HG02852 (cell line): ENCODE measurements around the gene LDLR.
"Not testable (repeated sequence)": the region's sequence is repeated elsewhere in the genome, so short reads cannot be mapped to it uniquely, and the experiment has no call there.

Experiments
- ATAC-seq: cut with Tn5 transposase; IDR thresholded peaks from one replicate; pipeline ENCODE4 v1.9.1; 2021; ENCODE audit warnings: mild to moderate bottlenecking, moderate library complexity; ENCODE audit not compliant: unreplicated experiment

The LDLR gene

DNA sequence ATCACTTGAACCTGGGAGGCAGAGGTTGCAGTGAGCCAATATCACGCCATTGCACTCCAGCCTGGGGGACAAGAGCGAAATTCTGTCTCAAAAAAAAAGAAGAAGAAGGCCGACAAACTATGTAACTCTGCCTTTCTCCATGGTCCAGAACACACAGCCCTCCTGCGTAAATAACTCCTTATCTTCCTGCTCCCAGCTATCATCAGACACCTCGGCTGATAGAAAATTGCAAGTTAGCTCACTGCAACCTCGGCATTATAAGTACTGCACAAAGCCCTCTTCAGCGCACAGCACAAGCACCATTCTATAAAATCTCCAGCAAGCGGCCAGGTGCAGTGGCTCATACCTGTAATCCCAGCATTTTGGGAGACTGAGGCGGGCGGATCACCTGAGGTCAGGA is 14.4 kb downstream of the LDLR start:
- ATAC-seq, result not testable (repeated sequence)

DNA sequence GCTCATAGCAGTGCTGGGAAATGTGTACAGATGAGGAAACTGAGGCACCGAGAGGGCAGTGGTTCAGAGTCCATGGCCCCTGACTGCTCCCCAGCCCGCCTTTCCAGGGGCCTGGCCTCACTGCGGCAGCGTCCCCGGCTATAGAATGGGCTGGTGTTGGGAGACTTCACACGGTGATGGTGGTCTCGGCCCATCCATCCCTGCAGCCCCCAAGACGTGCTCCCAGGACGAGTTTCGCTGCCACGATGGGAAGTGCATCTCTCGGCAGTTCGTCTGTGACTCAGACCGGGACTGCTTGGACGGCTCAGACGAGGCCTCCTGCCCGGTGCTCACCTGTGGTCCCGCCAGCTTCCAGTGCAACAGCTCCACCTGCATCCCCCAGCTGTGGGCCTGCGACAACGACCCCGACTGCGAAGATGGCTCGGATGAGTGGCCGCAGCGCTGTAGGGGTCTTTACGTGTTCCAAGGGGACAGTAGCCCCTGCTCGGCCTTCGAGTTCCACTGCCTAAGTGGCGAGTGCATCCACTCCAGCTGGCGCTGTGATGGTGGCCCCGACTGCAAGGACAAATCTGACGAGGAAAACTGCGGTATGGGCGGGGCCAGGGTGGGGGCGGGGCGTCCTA is 15.9 kb downstream of the LDLR start:
- ATAC-seq, result no peak

DNA sequence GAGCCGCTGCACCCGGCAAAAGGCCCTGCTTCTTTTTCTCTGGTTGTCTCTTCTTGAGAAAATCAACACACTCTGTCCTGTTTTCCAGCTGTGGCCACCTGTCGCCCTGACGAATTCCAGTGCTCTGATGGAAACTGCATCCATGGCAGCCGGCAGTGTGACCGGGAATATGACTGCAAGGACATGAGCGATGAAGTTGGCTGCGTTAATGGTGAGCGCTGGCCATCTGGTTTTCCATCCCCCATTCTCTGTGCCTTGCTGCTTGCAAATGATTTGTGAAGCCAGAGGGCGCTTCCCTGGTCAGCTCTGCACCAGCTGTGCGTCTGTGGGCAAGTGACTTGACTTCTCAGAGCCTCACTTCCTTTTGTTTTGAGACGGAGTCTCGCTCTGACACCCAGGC is 17.2 kb downstream of the LDLR start:
- ATAC-seq, result no peak

DNA sequence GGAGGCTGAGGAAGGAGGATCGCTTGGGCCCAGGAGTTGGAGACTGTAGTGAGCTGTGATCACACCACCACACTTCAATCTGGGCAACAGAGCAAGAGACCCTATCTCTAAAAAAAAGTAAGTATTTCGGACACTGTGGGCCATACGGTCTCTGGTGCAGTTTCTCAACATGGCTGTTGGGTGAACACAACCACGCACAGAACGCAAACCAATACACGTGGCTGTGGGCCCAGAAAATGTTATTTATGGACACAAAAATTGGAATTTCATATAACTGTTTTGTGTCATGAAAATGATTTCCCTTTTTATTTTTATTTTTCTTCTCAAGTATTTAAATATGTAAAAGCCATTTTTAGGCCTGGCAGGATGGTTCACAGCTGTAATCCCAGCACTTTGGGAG is 19.5 kb downstream of the LDLR start:
- ATAC-seq, result no peak

DNA sequence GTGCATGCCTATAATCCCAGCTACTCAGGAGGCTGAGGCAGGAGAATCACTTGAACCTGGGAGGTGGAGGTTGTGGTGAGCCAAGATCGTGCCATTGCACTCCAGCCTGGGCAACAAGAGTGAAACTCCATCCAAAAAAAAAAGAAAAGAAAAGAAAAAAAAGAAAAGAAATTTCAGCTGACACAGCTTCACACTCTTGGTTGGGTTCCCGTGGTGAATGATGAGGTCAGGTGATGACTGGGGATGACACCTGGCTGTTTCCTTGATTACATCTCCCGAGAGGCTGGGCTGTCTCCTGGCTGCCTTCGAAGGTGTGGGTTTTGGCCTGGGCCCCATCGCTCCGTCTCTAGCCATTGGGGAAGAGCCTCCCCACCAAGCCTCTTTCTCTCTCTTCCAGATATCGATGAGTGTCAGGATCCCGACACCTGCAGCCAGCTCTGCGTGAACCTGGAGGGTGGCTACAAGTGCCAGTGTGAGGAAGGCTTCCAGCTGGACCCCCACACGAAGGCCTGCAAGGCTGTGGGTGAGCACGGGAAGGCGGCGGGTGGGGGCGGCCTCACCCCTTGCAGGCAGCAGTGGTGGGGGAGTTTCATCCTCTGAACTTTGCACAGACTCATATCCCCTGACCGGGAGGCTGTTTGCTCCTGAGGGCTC is 22.0 kb downstream of the LDLR start:
- no peak for ATAC-seq

DNA sequence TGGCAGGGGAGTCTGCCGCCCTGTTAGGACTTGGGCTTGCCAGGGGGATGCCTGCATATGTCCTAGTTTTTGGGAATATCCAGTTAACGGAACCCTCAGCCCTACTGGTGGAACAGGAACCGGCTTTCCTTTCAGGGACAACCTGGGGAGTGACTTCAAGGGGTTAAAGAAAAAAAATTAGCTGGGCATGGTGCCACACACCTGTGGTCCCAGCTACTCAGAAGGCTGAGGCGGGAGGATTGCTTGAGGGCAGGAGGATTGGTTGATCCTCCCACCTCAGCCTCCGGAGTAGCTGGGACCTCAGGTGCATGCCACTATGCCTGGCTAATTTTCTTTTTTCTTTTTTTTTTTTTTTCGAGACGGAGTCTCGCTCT is 22.5 kb downstream of the LDLR start:
- ATAC-seq, result no peak

DNA sequence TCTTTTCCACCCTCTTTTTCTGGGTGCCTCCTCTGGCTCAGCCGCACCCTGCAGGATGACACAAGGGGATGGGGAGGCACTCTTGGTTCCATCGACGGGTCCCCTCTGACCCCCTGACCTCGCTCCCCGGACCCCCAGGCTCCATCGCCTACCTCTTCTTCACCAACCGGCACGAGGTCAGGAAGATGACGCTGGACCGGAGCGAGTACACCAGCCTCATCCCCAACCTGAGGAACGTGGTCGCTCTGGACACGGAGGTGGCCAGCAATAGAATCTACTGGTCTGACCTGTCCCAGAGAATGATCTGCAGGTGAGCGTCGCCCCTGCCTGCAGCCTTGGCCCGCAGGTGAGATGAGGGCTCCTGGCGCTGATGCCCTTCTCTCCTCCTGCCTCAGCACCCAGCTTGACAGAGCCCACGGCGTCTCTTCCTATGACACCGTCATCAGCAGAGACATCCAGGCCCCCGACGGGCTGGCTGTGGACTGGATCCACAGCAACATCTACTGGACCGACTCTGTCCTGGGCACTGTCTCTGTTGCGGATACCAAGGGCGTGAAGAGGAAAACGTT is 24.0 kb downstream of the LDLR start:
- no peak for ATAC-seq

DNA sequence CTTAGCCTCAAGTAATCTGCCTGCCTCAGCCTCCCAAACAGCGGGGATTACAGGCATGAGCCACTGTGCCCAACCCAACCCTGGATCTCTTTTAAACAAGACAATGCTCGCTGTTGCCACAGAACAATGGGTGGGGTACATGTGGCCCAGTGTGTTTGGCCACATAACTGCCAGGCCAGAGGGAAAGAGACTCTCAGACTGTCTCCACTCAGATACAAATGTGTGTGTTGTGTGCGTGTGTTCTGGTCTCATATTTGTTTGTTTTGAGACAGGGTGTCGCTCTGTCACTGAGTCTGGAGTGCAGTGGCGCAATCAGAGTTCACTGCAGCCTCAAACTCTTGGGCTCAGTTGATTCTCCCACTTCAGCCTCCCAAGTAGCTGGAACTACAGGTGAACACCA is 25.8 kb downstream of the LDLR start:
- no peak for ATAC-seq

DNA sequence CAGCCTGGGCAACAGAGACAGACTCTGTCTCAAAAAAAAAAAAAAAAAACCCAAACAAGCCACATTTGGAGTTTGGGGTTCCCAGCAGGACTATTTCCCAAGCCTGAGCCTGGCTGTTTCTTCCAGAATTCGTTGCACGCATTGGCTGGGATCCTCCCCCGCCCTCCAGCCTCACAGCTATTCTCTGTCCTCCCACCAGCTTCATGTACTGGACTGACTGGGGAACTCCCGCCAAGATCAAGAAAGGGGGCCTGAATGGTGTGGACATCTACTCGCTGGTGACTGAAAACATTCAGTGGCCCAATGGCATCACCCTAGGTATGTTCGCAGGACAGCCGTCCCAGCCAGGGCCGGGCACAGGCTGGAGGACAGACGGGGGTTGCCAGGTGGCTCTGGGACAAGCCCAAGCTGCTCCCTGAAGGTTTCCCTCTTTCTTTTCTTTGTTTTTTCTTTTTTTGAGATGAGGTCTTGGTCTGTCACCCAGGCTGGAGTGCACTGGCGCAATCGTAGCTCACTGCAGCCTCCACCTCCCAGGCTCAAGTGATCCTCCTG is 26.7 kb downstream of the LDLR start:
- no peak for ATAC-seq

DNA sequence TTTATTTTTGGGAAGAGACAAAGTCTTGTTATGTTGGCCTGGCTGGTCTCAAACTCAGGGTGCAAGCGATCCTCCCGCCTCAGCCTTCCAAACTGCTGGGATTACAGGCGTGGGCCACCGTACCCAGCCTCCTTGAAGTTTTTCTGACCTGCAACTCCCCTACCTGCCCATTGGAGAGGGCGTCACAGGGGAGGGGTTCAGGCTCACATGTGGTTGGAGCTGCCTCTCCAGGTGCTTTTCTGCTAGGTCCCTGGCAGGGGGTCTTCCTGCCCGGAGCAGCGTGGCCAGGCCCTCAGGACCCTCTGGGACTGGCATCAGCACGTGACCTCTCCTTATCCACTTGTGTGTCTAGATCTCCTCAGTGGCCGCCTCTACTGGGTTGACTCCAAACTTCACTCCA is 27.2 kb downstream of the LDLR start:
- no peak for ATAC-seq

DNA sequence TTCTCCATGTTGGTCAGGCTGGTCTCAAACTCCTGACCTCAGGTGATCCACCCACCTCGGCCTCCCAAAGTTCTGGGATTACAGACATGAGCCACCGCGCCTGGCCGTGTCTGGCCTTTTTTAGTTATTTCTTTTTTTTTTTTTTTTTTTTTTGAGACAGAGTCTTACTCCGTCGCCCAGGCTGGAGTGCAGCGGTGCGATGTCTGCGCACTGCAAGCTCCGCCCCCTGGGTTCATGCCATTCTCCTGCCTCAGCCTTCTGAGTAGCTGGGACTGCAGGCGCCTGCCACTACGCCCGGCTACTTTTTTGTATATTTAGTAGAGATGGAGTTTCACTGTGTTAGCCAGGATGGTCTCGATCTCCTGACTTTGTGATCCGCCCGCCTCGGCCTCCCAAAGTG is 32.7 kb downstream of the LDLR start:
- ATAC-seq, result not testable (repeated sequence)

DNA sequence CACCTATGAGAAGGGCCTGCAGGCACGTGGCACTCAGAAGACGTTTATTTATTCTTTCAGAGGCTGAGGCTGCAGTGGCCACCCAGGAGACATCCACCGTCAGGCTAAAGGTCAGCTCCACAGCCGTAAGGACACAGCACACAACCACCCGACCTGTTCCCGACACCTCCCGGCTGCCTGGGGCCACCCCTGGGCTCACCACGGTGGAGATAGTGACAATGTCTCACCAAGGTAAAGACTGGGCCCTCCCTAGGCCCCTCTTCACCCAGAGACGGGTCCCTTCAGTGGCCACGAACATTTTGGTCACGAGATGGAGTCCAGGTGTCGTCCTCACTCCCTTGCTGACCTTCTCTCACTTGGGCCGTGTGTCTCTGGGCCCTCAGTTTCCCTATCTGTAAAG is 33.9 kb downstream of the LDLR start:
- ATAC-seq, result no peak

DNA sequence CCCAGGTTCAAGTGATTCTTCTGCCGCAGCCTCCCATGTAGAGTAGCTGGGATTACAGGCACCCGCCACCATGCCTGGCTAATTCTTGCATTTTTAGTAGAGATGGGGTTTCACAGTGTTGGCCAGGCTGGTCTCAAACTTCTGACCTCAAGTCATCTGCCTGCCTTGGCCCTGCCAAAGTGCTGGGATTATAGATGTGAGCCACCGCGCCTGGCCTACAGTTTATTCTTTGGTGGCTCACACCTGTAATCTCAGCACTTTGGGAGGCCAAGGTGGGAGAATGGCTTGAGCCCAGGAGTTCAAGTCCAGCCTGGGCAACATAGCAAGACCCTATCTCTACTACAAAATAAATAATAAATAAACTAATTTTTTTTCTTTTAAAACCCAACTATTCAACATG is 34.9 kb downstream of the LDLR start:
- not testable (repeated sequence) for ATAC-seq

DNA sequence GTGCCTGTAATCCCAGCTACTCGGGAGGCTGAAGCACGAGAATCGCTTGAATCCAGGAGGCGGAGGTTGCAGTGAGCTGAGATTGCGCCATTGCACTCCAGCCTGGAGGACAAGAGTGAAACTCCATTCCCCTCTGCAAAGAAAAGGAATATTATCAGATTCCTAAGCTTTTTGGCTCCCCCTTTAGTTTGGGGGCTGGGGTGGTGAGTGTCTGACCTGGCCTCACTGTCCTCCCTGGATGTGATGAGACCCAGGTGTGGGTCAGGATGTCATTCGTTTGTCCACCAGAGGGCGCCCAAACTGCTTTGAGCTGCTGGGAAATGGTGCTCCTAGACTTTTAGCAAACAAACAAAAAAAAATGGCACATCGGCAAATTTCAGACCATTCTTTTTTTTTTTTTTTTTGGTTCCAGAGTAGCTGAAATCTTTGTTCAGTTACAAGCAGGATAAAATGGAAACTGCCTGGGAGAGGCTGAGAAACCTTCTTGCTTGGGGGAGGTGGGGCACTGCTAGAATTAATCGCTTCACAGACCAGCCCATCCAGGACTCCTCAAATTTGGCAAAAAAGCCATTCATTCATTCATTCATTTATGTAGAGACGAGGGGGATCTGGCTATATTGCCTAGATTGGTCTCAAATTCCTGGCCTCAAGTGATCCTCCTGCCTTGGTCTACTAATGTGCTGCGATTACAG is 36.9 kb downstream of the LDLR start:
- no peak for ATAC-seq

DNA sequence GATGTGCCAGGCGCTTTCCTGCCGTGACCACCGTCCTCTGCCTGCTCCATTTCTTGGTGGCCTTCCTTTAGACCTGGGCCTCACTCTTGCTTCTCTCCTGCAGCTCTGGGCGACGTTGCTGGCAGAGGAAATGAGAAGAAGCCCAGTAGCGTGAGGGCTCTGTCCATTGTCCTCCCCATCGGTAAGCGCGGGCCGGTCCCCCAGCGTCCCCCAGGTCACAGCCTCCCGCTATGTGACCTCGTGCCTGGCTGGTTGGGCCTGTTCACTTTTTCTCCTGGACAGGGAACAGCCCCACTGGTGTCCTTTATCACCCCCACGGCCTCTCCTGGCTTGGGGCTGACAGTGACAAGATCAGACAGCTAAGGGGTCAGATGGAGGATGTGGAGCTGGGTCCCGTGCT is 38.6 kb downstream of the LDLR start:
- ATAC-seq, result no peak

DNA sequence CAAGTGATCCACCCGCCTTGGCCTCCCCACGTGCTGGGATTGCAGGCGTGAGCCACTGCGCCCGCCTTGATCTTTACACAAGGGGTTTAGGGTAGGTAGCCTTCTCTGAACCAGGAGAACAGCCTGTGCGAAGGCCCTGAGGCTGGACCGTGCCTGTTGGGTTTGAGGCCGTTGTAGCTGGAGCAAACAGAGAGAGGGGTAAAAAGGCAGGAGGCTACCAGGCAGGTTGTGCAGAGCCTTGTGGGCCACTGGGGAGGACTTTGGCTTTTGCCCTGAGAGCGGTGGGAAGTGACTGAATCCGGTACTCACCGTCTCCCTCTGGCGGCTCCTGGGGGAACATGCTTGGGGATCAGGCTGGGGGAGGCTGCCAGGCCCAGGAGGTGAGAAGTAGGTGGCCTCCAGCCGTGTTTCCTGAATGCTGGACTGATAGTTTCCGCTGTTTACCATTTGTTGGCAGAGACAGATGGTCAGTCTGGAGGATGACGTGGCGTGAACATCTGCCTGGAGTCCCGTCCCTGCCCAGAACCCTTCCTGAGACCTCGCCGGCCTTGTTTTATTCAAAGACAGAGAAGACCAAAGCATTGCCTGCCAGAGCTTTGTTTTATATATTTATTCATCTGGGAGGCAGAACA is 41.7 kb downstream of the LDLR start:
- ATAC-seq, result no peak

DNA sequence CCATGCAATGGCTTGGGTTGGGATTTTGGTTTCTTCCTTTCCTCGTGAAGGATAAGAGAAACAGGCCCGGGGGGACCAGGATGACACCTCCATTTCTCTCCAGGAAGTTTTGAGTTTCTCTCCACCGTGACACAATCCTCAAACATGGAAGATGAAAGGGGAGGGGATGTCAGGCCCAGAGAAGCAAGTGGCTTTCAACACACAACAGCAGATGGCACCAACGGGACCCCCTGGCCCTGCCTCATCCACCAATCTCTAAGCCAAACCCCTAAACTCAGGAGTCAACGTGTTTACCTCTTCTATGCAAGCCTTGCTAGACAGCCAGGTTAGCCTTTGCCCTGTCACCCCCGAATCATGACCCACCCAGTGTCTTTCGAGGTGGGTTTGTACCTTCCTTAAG is 42.2 kb downstream of the LDLR start:
- no peak for ATAC-seq

DNA sequence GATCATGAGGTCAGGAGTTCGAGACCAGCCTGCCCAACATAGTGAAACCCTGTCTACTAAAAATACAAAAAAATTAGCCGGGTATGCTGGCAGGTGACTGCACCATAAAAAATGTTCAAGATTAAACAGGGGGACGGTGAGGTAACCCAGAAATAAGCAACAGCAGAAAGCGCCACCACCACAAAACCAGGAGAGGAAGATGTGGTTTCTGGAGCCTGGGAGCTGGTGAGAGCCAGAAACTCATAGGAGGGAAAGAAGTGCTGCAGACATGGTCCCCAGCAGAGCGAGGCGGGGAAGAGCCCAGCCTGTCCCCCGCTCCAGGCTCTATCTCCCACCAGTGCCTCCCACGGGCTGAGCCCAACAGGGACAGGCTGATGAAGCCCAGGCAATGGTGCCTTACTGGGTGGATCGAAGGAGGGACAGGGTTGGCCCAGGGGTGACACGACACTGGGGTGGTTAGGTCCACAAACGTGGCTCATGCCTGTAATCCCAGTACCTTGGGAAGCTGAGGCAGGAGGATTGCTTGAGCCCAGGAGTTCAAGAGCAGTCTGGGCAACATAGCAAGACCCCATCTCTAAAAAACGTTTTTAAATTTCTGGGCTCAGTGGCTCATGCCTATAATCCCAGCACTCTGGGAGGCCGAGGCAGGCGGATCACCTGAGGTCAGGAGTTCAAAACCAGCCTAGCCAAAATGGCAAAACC is 47.3 kb downstream of the LDLR start:
- ATAC-seq, result no peak

DNA sequence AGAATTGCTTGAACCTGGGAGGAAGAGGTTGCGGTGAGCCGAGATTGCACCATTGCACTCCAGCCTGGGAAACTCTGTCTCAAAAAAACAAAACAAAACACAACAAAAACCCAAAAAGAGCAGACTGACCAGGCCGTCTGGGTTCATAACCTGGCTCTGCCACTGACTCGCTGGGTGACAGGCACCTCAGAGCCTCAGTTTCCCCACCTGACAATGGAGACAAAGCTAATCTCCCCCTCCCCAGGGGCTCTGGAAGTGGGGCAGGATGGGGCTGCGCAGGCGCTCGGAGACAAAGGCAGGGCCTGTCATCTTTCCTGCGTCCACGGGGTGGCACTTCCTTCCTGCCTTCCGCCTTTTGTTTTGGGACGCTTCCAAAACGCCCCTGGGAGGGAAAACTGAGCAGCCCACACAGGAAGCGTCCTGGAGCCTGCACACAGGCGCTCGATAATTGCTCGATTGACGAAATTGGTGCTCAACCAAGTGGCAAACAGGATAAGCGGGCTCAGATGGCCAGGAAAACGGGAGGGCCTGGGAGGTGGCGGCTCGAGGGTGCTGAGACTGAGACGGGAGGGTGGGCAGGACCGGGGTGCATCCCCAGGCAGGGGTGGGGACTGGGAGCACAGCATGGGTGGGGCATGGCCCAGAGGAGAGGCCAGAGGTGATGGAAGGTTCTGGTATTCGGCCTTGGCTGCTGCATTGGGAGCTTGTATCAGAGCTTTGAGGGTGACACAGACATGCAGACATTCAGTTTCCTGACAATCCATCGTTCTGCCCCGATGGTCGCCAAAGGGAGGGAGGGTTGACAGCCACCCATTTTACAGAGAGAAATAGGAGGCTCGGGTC is 48.5 kb downstream of the LDLR start:
- ATAC-seq, result no peak
